Neuronal stem cell (in vitro differentiated cells): Measurements from ENCODE around the gene STARD13.
"Not testable (repeated sequence)": the region's sequence is repeated elsewhere in the genome, so short reads cannot be mapped to it uniquely, and the experiment has no call there.

Source experiments
- DNase-seq: peaks from one replicate; pipeline ENCODE4 v3.0.0-alpha.2; 2013; ENCODE audit warnings: low spot score
- H2AFZ ChIP-seq: one replicate; pipeline ENCODE4 v1.6.1; 2013; ENCODE audit warnings: mild to moderate bottlenecking, low read length, inconsistent platforms
- H2AK5ac ChIP-seq: 2 replicates; pipeline ENCODE4 v1.6.1; 2013; ENCODE audit warnings: low read depth, mild to moderate bottlenecking, inconsistent platforms, low read length, moderate library complexity, mixed read lengths
- H2BK120ac ChIP-seq: 2 replicates; pipeline ENCODE4 v1.6.1; 2013; ENCODE audit warnings: low read depth, mild to moderate bottlenecking, inconsistent platforms, low read length, moderate library complexity, mixed read lengths
- H2BK12ac ChIP-seq: one replicate; pipeline ENCODE4 v1.6.1; 2013; ENCODE audit warnings: low read length, inconsistent platforms
- H2BK15ac ChIP-seq: 2 replicates; pipeline ENCODE4 v1.6.1; 2013; ENCODE audit warnings: mild to moderate bottlenecking, low read length, inconsistent platforms, mixed read lengths
- H2BK5ac ChIP-seq: one replicate; pipeline ENCODE4 v1.6.1; 2013; ENCODE audit warnings: inconsistent platforms, mild to moderate bottlenecking, low read length, moderate library complexity
- H3K14ac ChIP-seq: one replicate; pipeline ENCODE4 v1.6.1; 2013; ENCODE audit warnings: low read length, inconsistent platforms
- H3K18ac ChIP-seq: 2 replicates; pipeline ENCODE4 v1.6.1; 2013; ENCODE audit warnings: low read length, inconsistent platforms
- H3K23ac ChIP-seq: 2 replicates; pipeline ENCODE4 v1.6.1; 2013; ENCODE audit warnings: low read depth, mild to moderate bottlenecking, mixed read lengths, low read length, inconsistent platforms; ENCODE audit not compliant: poor library complexity
- H3K27ac ChIP-seq: replicated peaks from 3 replicates; pipeline ENCODE4 v1.5.1; 2013; ENCODE audit warnings: low read length, inconsistent platforms
- H3K27me3 ChIP-seq, 3 experiments: 2 replicates each; pipeline ENCODE4 v1.6.1; 2013; ENCODE audit warnings: low read length in 3 of 3, mild to moderate bottlenecking in 2 of 3, inconsistent platforms in 1 of 3, low read depth in 1 of 3, mixed read lengths in 1 of 3, moderate library complexity in 1 of 3; ENCODE audit not compliant: control insufficient read depth in 3 of 3, insufficient read depth in 3 of 3
- H3K36me3 ChIP-seq, 2 donors: replicated peaks in 1 of 2; 2 replicates each; pipeline ENCODE4 v1.6.1; 2013; ENCODE audit warnings: low read length in 2 of 2; ENCODE audit not compliant: control insufficient read depth in 2 of 2, insufficient read depth in 2 of 2
- H3K4ac ChIP-seq: 2 replicates; pipeline ENCODE4 v1.6.1; 2013; ENCODE audit warnings: inconsistent platforms, mild to moderate bottlenecking, low read length, moderate library complexity
- H3K4me1 ChIP-seq, 2 donors: 1 replicate in 1 of 2; 2 replicates in 1 of 2; pipeline ENCODE4 v1.6.1; 2013; ENCODE audit warnings: low read length in 2 of 2, low read depth in 1 of 2; ENCODE audit not compliant: control insufficient read depth in 2 of 2, insufficient read depth in 1 of 2
- H3K4me2 ChIP-seq: one replicate; pipeline ENCODE4 v1.6.1; 2013; ENCODE audit warnings: mild to moderate bottlenecking, low read length, inconsistent platforms; ENCODE audit not compliant: insufficient read depth, poor library complexity, severe bottlenecking
- H3K4me3 ChIP-seq, 2 donors: 2 replicates each; pipeline ENCODE4 v1.5.1; 2013; ENCODE audit warnings: low read length in 2 of 2, mild to moderate bottlenecking in 2 of 2, inconsistent platforms in 1 of 2, moderate library complexity in 1 of 2
- H3K79me1 ChIP-seq: one replicate; pipeline ENCODE4 v1.6.1; 2013; ENCODE audit warnings: low read depth, mild to moderate bottlenecking, inconsistent platforms, low read length, moderate library complexity
- H3K9ac ChIP-seq: one replicate; pipeline ENCODE4 v1.6.1; 2013; ENCODE audit warnings: mild to moderate bottlenecking, low read depth, low read length, inconsistent platforms; ENCODE audit not compliant: poor library complexity
- H3K9me3 ChIP-seq, 2 donors: replicated peaks in 1 of 2; 2 replicates each; pipeline versions ENCODE3 to v1.6.1; 2013; ENCODE audit warnings: low read length in 2 of 2, mild to moderate bottlenecking in 2 of 2, inconsistent platforms in 1 of 2, low read depth in 1 of 2, mixed read lengths in 1 of 2, moderate library complexity in 1 of 2; ENCODE audit not compliant: control insufficient read depth in 2 of 2, insufficient read depth in 1 of 2
- H4K8ac ChIP-seq: one replicate; pipeline ENCODE4 v1.6.1; 2013; ENCODE audit warnings: low read depth, mild to moderate bottlenecking, inconsistent platforms, low read length, moderate library complexity
- H4K91ac ChIP-seq: one replicate; pipeline ENCODE4 v1.6.1; 2013; ENCODE audit warnings: low read length, low read depth, mild to moderate bottlenecking, inconsistent platforms; ENCODE audit not compliant: poor library complexity
- WGBS, 2 donors: extraction: QIAGEN DNeasy Blood & Tissue Kit; methylation state at CpG; one replicate each; pipeline ENCODE4 v1.1.7; 2013; ENCODE audit warnings: missing lambda C conversion rate in 2 of 2, mixed read lengths in 1 of 2; ENCODE audit not compliant: insufficient read length in 2 of 2, insufficient replicate concordance in 1 of 2; ENCODE audit errors: extremely low coverage in 2 of 2; 5-methylcytosine and 5-hydroxymethylcytosine counted together

The STARD13 gene

GRCh38 chr13:33180122-33180804 lies 105.3 kb downstream of the STARD13 start:
- WGBS, 2 donors = no CpG with 5 or more reads among the region's 5 CpGs
- Histone ChIP-seq H3K9ac (no peak overlapping the region), H3K27ac (no peak overlapping the region)

GRCh38 chr13:33179463-33179862 lies 106.1 kb downstream of the STARD13 start:
- Histone ChIP-seq H2AFZ (no peak overlapping the region), H4K8ac (no peak overlapping the region), H3K27me3 (no peaks in the 10 kb centered on the region), H3K23ac (no peak overlapping the region), H3K27ac (no peak overlapping the region), H3K9ac (no peak overlapping the region), H3K79me1 (no peaks in the 10 kb centered on the region), H3K4ac (no peak overlapping the region), H2BK15ac (no peak overlapping the region), H2BK120ac (no peak overlapping the region), H3K18ac (no peak overlapping the region), H3K4me1 (peaks cover 0 to 3% of the 10 kb centered on the region in 2 donors), H3K4me2 (no peak overlapping the region), H2BK12ac (no peak overlapping the region), H4K91ac (no peak overlapping the region), H3K36me3 (no peaks in the 10 kb centered on the region), H2BK5ac (no peak overlapping the region), H3K9me3 (no peaks in the 10 kb centered on the region), H2AK5ac (no peak overlapping the region), H3K4me3 (no peak overlapping the region), H3K14ac (no peak overlapping the region)
- no peak for DNase-seq
- WGBS, 2 donors = no CpG with 5 or more reads among the region's 1 CpG

More at GRCh38 chr13:33180122-33180804, 105.3 kb downstream of the STARD13 start:
- H2BK5ac ChIP-seq = no peak overlapping the region
- no peak overlapping the region for H3K18ac ChIP-seq
- no peak overlapping the region for H3K14ac ChIP-seq
- no peak overlapping the region for H3K4ac ChIP-seq
- H3K4me1 ChIP-seq = peaks cover 0 to 3% of the 10 kb centered on the region in 2 donors
- H3K23ac ChIP-seq = no peak overlapping the region
- no peak overlapping the region for H4K91ac ChIP-seq
- H2BK120ac ChIP-seq = no peak overlapping the region
- no peaks in the 10 kb centered on the region for H3K36me3 ChIP-seq
- no peak overlapping the region for H2BK15ac ChIP-seq
- no peaks in the 10 kb centered on the region for H3K79me1 ChIP-seq
- no peak overlapping the region for H2BK12ac ChIP-seq
- H2AFZ ChIP-seq = no peak overlapping the region
- H3K4me3 ChIP-seq = no peak overlapping the region
- H3K4me2 ChIP-seq = no peak overlapping the region
- no peaks in the 10 kb centered on the region for H3K27me3 ChIP-seq
- H3K9me3 ChIP-seq = no peaks in the 10 kb centered on the region
- H4K8ac ChIP-seq = no peak overlapping the region
- no peak overlapping the region for H2AK5ac ChIP-seq
- no peak for DNase-seq

- no peak overlapping the region for H4K91ac ChIP-seq
- no peaks in the 10 kb centered on the region for H3K36me3 ChIP-seq
- WGBS, 2 donors = no CpG with 5 or more reads among the region's 4 CpGs
- H2BK5ac ChIP-seq = no peak overlapping the region
- H3K4me1 ChIP-seq = no peaks in the 10 kb centered on the region
- H4K8ac ChIP-seq = no peak overlapping the region
- no peaks in the 10 kb centered on the region for H3K27me3 ChIP-seq
- H3K14ac ChIP-seq = no peak overlapping the region
- no peak overlapping the region for H3K9ac ChIP-seq
- H3K23ac ChIP-seq = no peak overlapping the region
- no peak overlapping the region for H3K18ac ChIP-seq
- no peak overlapping the region for H2AFZ ChIP-seq
- no peak overlapping the region for H3K4me3 ChIP-seq
- no peak overlapping the region for H3K4me2 ChIP-seq
- no peaks in the 10 kb centered on the region for H3K79me1 ChIP-seq
- H2BK120ac ChIP-seq = no peak overlapping the region
- no peak overlapping the region for H3K4ac ChIP-seq
- H3K27ac ChIP-seq = no peak overlapping the region
- no peak overlapping the region for H2BK15ac ChIP-seq
- no peak overlapping the region for H2BK12ac ChIP-seq
- no peak for DNase-seq
- H2AK5ac ChIP-seq = no peak overlapping the region
- no peaks in the 10 kb centered on the region for H3K9me3 ChIP-seq
Measured at GRCh38 chr13:33178209-33178840, 107.2 kb downstream of the STARD13 start.

- H3K36me3 ChIP-seq, H2BK15ac ChIP-seq, H2AFZ ChIP-seq, H3K4me2 ChIP-seq, H3K4ac ChIP-seq, H3K18ac ChIP-seq, H3K79me1 ChIP-seq, H2AK5ac ChIP-seq, H3K27ac ChIP-seq, H3K4me1 ChIP-seq, H3K4me3 ChIP-seq, H3K27me3 ChIP-seq, H3K23ac ChIP-seq, H2BK5ac ChIP-seq, H4K91ac ChIP-seq, H3K9me3 ChIP-seq, H3K9ac ChIP-seq, DNase-seq, H4K8ac ChIP-seq, H2BK120ac ChIP-seq, H2BK12ac ChIP-seq, H3K14ac ChIP-seq: not testable (repeated sequence)
- WGBS, 2 donors = 100% methylated on average over 1 of the region's 4 CpGs; no CpG with 5 or more reads in 1 of the 2 donors
Measured at GRCh38 chr13:33177340-33178208, 108.0 kb downstream of the STARD13 start.
